ENCODE results near the gene TLE4. TPM values are rescaled to one million over a fixed set of nuclear protein-coding genes. Genes with fewer than 3 reads are reported as not detected.

TLE4 gene
- total RNA-seq, 1 donor from 2014 or later = 10.8 TPM

DNA sequence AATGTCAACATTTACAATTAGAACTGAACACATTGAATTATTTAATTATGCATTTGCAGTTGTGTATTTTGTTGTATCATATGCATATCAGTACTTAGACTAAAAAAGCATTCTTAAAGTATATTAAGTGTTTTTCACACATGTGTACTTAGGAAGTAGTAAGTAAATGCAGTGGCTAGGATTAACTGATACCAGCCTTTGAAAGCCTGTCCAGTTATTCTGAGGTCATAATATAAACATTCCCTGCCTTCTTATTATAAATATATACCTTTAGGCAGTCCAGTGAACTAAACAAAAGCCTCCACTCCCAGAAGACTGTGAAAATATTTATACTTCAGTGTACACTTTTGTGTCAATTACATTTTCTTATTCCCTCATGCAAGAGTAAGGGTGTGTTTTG lies 83.8 kb downstream of the TLE4 start:
- DNase-seq (ENCODE audit: low read depth) (no peak), FAIRE-seq (no peak)
- TF ChIP-seq, protein P1, sequence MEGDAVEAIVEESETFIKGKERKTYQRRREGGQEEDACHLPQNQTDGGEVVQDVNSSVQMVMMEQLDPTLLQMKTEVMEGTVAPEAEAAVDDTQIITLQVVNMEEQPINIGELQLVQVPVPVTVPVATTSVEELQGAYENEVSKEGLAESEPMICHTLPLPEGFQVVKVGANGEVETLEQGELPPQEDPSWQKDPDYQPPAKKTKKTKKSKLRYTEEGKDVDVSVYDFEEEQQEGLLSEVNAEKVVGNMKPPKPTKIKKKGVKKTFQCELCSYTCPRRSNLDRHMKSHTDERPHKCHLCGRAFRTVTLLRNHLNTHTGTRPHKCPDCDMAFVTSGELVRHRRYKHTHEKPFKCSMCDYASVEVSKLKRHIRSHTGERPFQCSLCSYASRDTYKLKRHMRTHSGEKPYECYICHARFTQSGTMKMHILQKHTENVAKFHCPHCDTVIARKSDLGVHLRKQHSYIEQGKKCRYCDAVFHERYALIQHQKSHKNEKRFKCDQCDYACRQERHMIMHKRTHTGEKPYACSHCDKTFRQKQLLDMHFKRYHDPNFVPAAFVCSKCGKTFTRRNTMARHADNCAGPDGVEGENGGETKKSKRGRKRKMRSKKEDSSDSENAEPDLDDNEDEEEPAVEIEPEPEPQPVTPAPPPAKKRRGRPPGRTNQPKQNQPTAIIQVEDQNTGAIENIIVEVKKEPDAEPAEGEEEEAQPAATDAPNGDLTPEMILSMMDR (IDR thresholded peaks at IDR 0.05; ENCODE audit: insufficient read depth, low read length, severe bottlenecking) = no peak
- Histone ChIP-seq H3K4me3 (ENCODE audit: low read depth, low read length) (no peak overlapping the region), H3K27me3 (ENCODE audit: control insufficient read depth, insufficient read depth, low read length) (no peaks in the 10 kb centered on the region), H3K36me3 (ENCODE audit: control insufficient read depth, insufficient read depth, low read length) (peaks cover 3% of the 10 kb centered on the region)

GRCh38 chr9:79656169-79656568 lies 84.4 kb downstream of the TLE4 start:
- no peak overlapping the region for H3K4me3 ChIP-seq (ENCODE audit: low read depth, low read length)
- no peak for DNase-seq (ENCODE audit: low read depth)
- H3K36me3 ChIP-seq (ENCODE audit: control insufficient read depth, insufficient read depth, low read length) = peaks cover 3% of the 10 kb centered on the region
- TF ChIP-seq, protein P1 (IDR thresholded peaks at IDR 0.05; ENCODE audit: insufficient read depth, low read length, severe bottlenecking) = no peak
- FAIRE-seq = no peak
- no peaks in the 10 kb centered on the region for H3K27me3 ChIP-seq (ENCODE audit: control insufficient read depth, insufficient read depth, low read length)

DNA sequence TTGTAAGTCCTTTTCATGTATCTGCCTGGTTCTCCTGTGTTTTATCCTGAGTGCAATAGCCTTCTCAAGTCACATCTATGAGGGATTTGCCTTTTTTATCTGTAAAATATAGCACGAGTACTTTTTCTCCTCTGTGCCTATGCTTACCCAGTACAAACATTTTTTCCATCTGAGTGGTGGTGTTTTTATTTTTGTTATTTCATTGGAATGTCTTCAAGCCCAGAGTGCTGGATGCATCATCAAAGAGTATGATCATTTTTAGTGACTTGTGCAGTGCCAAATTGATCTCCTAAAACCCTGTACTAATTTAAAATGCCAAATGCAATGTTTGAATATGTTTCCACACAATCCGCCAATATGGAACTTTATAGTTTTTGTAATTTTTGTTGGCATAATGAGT lies 86.1 kb downstream of the TLE4 start:
- Histone ChIP-seq H3K36me3 (ENCODE audit: control insufficient read depth, insufficient read depth, low read length) (peaks cover 2% of the 10 kb centered on the region), H3K4me3 (ENCODE audit: low read depth, low read length) (no peak overlapping the region), H3K27me3 (ENCODE audit: control insufficient read depth, insufficient read depth, low read length) (no peaks in the 10 kb centered on the region)
- FAIRE-seq = no peak
- TF ChIP-seq, protein P1 (IDR thresholded peaks at IDR 0.05; ENCODE audit: insufficient read depth, low read length, severe bottlenecking) = no peak
- DNase-seq (ENCODE audit: low read depth) = no peak

DNA sequence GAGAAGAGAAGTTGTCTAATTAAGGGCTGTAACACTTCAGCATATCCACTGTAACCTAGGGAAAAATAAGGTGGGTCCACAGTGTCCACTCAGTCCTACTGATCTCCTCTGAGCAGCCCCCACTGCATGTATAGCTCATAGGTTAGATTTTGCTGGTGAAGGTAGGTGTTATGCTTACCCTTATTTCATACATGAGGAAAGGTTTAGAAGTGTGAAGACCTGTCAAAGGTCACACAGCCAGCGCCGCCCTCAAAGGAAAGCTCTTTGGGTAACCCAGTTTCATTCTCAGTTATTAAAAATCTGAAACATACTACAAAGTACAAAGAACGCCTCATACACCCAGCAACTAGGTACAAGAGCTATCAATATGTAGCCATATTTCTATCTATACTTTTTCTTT lies 87.2 kb downstream of the TLE4 start:
- TF ChIP-seq, protein P1 (IDR thresholded peaks at IDR 0.05; ENCODE audit: insufficient read depth, low read length, severe bottlenecking) = no peak

GRCh38 chr9:79660615-79661014 lies 88.8 kb downstream of the TLE4 start:
- no peak overlapping the region for H3K4me3 ChIP-seq (ENCODE audit: low read depth, low read length)
- FAIRE-seq (no peak), DNase-seq (ENCODE audit: low read depth) (no peak)
- no peaks in the 10 kb centered on the region for H3K27me3 ChIP-seq (ENCODE audit: control insufficient read depth, insufficient read depth, low read length)
- TF ChIP-seq, protein P1 (IDR thresholded peaks at IDR 0.05; ENCODE audit: insufficient read depth, low read length, severe bottlenecking) = no peak
- peaks cover 2% of the 10 kb centered on the region for H3K36me3 ChIP-seq (ENCODE audit: control insufficient read depth, insufficient read depth, low read length)

More for the DNA sequence above, 87.2 kb downstream of the TLE4 start:
- DNase-seq (ENCODE audit: low read depth) = no peak
- Histone ChIP-seq H3K4me3 (ENCODE audit: low read depth, low read length) (no peak overlapping the region), H3K27me3 (ENCODE audit: control insufficient read depth, insufficient read depth, low read length) (no peaks in the 10 kb centered on the region), H3K36me3 (ENCODE audit: control insufficient read depth, insufficient read depth, low read length) (peaks cover 2% of the 10 kb centered on the region)
- FAIRE-seq = no peak

GRCh38 chr9:79661279-79661678 lies 89.5 kb downstream of the TLE4 start:
- Histone ChIP-seq H3K27me3 (ENCODE audit: control insufficient read depth, insufficient read depth, low read length) (no peaks in the 10 kb centered on the region), H3K36me3 (ENCODE audit: control insufficient read depth, insufficient read depth, low read length) (peaks cover 2% of the 10 kb centered on the region), H3K4me3 (ENCODE audit: low read depth, low read length) (no peak overlapping the region)
- FAIRE-seq (no peak), DNase-seq (ENCODE audit: low read depth) (no peak)
- TF ChIP-seq, protein P1 (IDR thresholded peaks at IDR 0.05; ENCODE audit: insufficient read depth, low read length, severe bottlenecking) = no peak

Data from bronchial epithelial cell (primary cell).